Activated naive CD4-positive, alpha-beta T cell treated with anti-CD3 and anti-CD28 coated beads, Interleukin-2, amount 50 U/mL, for 16 hours (primary cell): ENCODE data around the gene COPS9.

Experiments
- DNase-seq: peaks from one replicate; pipeline ENCODE4 v3.0.0-alpha.2; 2020

The COPS9 gene

GRCh38 chr2:240147382-240147781 lies 11.3 kb upstream of the COPS9 start:
- DNase-seq, result no peak

GRCh38 chr2:240146627-240147278 lies 10.6 kb upstream of the COPS9 start:
- no peak for DNase-seq

GRCh38 chr2:240146141-240146561 lies 10.0 kb upstream of the COPS9 start:
- no peak for DNase-seq

DNA sequence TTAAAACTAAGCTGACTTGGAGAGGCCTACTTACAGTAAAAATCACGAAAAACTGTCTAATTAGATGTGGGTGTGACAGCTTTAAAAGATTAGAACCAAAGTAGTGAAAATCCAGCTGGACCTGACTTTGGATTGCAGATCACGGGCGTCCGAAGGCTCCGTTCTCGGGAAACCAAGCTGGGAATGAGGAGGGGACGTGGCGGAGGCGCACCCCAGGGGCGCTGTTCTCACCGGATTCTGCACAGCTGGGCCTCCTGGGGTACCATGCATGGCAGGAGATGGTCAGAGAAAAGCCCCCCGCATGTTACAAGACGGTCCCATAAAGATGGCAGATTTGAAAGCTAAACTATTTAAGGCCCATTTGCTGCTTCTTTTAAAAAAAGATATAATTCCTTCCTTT lies 9.4 kb upstream of the COPS9 start:
- no peak for DNase-seq

DNA sequence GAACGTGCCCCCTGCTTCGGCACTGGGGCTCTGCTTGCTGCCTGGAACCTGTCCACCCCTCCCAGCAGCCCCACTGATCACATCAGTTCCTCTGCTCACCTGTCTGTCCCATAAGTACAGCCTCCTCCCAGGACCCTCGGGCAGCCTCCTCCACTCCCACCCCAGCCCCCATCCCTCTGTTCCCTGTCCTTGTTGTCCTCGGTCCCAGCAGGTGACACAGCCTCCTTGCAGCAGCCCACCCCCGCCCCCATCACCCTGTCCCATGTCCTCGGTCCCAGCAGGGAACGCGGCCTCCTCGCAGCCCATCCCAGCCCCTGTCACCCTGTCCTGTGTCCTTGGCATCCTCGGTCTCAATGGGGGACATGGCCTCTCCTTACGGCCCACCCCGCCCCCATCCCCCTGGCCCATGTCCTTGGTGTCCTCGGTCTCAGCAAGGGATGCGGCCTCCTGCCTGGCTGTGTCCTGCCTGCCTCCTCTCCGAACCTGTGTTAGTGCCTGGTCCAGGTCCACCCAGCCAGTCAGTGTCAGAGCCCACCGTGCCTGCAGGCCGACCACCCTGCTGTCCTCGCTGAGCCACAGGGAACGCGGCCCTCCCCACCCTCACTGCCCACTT lies 8.7 kb upstream of the COPS9 start:
- no peak for DNase-seq

DNA sequence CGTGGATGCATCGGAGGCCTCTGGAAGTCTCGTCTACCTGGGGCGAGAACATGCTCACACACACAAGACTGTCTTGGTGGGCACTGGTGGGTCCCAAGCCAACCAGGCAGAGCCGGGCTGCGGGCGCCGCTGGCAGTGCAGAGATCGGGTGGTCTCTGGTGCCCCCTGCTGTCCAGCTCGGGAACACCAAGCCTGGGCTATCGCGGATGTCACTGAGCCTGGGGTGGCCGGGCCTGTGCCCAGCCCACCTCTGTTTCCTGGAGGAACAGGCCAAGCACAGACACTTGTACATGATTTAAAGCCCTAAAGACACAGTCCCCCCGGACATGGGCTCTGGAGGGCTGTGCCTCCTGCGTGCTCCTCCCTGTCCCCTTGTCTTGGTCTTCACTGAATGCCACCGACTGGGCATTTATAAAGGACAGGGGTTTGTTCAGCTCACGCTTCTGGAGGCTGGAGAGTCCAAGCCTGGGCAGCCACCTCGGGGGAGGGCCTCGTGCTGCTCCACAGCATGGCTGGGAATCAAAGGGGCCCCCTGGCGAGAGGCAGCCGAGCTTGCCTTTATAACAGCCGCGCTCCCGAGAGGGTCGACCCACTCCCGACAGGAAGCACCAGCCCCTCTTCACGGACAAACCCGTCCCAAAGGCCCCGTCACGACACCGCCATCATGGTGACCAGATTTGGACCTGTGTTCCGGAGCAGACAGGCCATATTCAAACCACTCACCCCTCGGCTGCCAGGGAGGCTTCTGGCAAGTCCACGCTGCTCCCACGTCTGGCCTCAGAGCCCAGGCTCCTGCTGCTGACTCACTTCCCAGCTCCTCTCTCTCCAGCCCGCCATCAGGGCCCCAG lies 7.9 kb upstream of the COPS9 start:
- peak; percentile 80 for DNase-seq

GRCh38 chr2:240143276-240143675 lies 7.2 kb upstream of the COPS9 start:
- DNase-seq, result peak; percentile 7

- DNase-seq, result peak; percentile 2
Measured at GRCh38 chr2:240142859-240143258, 6.8 kb upstream of the COPS9 start.

- peak; percentile 1 for DNase-seq
Measured at GRCh38 chr2:240142256-240142775, 6.2 kb upstream of the COPS9 start.

GRCh38 chr2:240141736-240142135 lies 5.6 kb upstream of the COPS9 start:
- peak; percentile 3 for DNase-seq

DNA sequence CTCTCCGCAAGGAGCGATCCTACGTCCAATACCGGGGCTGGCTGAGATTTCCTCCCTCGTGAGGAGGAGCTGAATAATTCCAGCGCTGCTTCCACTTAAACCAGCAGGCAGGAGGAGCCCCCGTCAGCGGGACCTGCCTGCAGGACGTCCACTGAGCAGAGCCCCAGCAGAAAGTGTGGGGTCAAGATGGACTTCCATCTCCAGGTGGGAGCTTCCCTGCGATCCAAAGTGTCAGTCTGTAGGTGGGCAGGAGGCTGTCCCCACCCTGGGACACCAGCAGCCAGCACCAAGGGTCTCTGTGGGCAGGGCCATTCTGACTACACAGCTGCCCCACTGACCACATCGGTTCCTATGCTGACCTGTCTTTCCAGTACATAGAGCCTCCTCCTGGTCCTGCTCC lies 4.8 kb upstream of the COPS9 start:
- peak; percentile 7 for DNase-seq

DNA sequence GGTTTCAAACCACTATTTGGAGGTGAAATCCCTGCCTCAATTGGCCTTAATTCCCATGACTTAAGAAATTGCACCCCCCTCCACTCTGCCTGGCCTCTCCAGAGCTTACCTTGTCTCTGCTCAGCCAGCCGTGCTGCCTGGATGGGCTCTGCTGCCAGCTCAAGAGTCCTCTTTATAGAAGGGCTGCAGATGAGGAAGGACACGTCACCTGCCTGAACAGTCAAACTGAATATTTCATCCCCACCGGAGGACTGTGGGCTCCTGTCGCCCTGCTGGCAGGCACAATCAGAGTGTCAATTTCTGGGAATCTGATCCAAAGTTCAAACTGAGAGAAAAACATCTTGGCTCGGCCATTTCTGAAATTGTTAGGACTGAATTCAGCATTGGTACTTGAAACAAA lies 4.4 kb upstream of the COPS9 start, which contains the start of gene OTOS:
TSS of gene OTOS (minus strand) at position 148 of the 400 bp plus-strand sequence. CDS start 332 bp downstream, outside the sequence.
- no peak for DNase-seq

GRCh38 chr2:240139666-240140393 lies 3.7 kb upstream of the COPS9 start:
- peak; percentile 3 for DNase-seq

- DNase-seq, result peak; percentile 8
Measured at GRCh38 chr2:240139011-240139441, 2.9 kb upstream of the COPS9 start.

DNA sequence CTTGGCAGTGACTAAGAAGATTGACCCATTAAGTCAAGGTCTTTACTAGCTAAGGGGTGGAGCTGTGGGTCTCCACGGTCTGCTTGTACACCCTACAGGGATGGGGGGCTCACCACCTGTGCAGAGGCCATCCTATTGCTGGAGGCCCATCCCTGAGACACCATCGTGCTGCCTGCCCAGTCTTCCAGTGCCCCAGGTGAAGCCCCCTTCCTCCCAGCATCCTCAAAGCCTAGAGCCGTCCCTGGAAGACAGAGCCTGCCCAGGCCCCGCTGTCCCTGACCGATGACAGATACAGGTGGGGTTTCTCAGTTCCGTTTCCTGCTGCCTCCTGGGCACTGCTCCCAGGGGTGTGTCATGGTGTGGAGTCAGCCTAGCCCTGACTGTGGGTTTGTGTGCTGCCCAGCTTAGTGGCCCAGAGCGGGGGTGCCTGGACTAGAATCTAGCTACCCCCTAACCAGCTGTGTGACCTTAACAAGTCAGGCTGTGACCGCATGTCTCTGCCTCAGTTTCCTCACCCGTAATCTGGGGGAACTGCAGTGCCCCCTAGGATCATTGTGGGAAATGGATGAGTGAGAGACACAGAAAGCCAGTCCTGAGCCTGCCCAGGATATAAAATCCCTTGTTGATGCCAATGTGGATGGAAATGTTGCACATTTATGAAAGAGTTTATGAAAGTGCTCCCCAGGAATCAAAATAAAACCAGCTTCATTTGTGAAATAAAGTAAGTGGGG lies 2.3 kb upstream of the COPS9 start:
- DNase-seq, result peak; percentile 7

DNA sequence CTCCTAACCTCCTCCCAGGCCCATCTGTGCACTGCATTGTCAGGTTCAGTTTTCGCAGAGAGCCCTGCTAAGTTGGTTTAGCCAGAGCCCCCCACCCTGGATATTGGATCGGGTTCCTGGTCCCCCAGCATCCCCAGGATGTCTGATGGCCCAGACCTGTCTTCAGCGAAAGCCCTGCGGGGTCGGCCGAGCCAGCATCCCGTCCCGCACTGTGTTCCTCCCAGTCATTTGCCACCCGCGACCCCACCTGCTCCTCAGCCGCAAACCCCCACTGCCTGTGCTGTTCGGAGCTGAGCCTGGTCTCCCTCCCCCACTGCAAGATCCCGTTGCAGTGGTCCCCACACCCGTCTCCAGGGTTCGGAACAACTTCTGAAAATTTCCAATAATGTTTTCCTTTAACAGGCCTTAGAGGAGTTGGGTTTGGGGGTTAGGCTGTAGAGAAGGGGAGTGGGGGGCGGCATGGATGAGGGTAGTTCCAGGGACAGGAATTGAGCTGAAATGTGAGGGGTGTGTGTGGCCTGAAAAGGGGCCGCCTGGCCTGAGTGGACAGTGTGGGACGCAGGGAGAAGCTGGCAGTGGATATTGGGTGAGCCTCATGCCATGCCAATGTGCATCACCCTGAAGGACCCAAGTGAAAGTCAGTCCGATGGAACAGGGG lies 1.6 kb upstream of the COPS9 start:
- peak; percentile 6 for DNase-seq

- peak; percentile 43 for DNase-seq
Measured at GRCh38 chr2:240136671-240137292, 677 bp upstream of the COPS9 start.

GRCh38 chr2:240135706-240136012 lies 446 bp downstream of the COPS9 start:
- no peak for DNase-seq

GRCh38 chr2:240134956-240135520 lies 1.1 kb downstream of the COPS9 start:
- DNase-seq, result no peak

DNA sequence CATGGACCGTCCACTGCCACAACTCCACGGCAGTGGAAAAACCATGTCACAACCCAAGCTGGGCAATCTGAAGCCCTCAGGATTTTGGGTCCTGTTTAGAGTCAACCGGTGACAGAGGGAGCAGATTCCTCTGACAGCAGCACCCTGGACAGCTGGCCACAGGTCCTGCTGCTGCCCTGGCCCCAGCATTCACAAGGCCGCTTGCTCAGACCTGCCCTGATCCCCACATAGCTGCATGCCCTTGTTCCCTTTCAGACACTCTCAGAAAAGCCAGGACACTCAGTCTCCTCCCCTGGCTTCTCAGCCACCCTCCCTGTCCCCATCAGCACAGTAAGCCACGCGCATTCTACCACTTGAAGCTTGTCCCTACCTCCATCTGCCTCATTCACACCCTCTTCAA lies 1.6 kb downstream of the COPS9 start:
- DNase-seq, result peak; percentile 1

- peak; percentile 3 for DNase-seq
Measured at GRCh38 chr2:240133401-240133800, 2.7 kb downstream of the COPS9 start.
